Erythroblast (primary cell): ENCODE data around the gene HLA-DOA.

Experiments
- GATA1 ChIP-seq: IDR thresholded peaks from 2 replicates; pipeline ENCODE4 v1.6.1; 2011; ENCODE audit warnings: low read depth, mild to moderate bottlenecking, control low read depth, low read length, moderate library complexity
- POLR2A ChIP-seq: IDR thresholded peaks from 2 replicates; pipeline ENCODE4 v1.6.1; 2011; ENCODE audit warnings: mild to moderate bottlenecking, low read length

DNA sequence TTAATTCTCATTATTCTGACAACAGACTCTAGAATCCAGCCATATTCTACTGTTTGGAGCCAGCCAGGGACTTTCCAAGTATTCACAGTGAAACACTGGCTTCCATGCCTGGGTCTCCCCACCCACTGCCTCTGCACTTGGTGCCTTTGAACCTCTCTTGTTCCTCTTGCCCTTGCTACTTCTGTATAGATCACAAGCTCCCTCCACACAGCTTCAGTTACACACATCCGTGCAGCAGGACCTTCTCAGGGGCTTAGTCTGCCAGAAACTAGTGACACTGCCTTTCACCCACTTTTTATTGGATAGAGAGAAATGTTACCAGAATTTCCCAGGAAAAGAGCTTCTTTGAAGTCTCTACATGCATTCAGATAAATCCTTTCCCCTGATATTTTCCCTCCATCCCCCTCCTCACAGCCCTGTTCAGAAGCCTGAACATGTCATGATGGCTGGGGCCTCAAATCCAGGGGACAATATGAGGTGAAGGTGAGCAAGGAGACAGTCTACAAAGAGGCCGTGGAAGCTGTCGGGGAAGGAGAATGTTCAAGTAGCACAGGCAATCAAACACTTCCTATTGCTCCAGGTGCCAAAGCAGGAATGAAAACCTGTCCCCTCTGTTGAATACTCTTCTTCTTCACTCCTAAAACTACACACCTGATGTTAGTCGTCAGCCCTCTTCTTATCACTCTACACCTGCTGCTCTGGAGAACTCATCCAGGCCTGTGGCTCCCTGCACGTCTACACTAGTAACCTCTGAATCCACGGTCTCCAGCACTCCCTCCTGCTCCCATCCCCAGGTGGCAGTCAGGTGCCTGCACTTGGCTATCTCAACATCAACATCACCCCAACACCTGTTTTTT lies 20.2 kb upstream of the HLA-DOA start:
- TF ChIP-seq POLR2A (no peak), GATA1 (no peak)
